HL-60/S4 (cell line): ENCODE data around the gene COBLL1.

Source experiments
- in situ Hi-C: fragments of 300-500 bp; cut with MboI; formaldehyde crosslinking; loops from 2 replicates; pipeline ENCODE4 v1.14.3; 2022; ENCODE audit warnings: low sequenced_read_pairs

COBLL1 gene

GRCh38 chr2:164821338-164821737 lies 20.3 kb downstream of the COBLL1 start:
- in situ Hi-C loops = no loop called here

DNA sequence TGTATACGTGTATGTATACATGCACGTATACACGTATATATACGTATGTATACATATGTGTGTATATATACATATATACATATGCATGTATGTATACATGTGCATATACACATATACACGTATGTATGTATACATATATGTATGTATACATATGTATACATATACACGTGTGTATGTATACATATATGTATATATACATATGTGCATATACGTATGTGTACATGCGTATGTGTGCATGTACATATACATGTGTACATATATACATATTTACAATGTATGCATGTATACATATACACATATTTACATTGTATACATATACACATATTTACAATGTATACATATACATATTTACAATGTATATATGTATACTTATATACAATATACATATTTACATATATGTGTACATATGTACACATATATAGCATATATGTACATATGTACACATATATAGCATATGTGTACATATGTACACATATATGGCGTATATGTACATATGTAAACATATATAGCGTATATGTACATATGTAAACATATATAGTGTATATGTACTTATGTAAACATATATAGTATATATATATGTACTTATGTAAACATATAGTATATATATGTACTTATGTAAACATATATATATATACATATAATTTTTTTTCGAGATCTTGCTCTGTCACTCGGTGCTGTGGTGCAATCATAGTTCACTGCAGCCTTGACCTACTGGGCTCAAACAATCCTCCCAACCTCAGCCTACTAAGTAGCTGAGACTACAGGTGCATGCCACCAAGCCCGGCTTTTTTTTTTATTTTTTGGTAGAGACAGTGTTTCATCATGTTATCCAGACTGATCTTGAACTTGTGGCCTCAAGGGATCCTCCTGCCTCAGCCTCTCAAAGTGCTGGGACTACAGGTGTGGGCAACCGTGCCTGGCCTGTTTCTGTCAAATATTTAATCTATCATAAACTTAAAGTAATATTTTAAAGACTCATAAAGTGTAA lies 23.2 kb downstream of the COBLL1 start:
- in situ Hi-C loops = no loop called here

DNA sequence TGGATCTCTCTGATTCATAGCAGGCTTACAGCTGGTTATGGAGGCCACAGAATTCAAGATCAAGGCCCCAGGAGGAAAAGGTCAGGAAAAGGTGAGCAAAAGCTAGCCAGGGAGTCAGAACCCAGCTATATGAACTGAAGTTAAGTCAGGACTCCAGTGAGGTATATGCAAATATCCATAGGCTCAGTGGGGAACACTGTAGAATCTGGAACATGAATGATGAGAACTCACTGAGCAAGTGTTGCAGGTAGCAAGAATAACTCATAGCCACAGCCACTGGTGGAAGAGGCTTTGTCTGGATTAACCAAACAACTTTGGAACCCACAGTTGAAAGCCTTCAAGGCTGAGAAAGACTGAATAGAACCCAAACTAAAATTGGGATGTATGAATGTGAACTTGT lies 24.7 kb downstream of the COBLL1 start:
- in situ Hi-C loops = no loop called here

DNA sequence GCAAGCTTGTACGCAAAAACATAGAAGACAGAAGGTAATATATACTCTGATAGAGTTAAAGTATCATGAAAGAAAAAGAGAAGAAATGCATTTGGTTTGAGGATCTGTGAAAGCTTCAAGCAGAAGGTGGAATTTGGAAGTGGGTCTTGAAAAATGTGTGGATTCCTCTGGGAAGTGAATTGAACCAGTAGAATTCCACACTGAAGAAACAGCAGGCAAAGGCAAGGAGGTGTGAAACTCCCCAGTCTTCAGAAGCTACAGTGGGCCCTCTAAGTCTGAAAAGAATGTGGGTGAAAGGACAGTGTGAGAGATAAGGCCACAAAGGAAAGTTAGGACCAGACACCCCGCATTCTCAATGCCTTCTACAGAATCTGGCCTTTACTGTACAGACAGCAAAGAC lies 25.6 kb downstream of the COBLL1 start:
- in situ Hi-C loops = no loop called here

DNA sequence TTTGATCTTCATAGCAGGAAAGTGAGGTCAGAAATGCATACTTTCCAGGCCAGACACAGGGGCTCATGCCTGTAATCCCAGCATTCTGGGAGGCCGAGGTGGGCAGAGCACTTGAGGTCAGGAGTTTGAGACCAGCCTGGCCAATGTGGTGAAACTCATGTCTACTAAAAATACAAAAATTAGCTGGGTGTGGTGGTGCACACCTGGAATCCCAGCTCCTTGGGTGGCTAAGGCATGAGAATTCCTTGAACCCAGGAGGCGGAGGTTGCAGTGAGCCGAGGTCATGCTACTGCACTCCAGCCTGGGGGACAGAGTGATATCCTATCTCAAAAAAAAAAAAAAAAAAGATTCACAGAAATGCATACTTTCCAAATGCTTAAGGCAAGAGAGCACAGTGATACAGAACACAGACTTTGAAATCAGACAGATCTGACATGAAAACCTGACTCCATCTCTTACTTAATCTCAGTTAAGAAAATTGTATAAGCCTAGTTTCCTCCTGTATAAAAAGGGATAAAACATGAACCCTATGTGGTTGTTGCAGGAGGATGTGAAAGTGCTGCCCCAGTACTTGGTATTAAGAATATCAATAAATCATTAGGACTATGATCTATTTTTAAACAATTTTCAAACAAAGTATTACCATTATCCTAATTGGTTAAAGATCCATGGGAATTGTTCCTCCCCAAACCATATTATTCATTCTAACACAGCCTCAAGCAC lies 26.4 kb downstream of the COBLL1 start:
- in situ Hi-C loops = no loop called here

- in situ Hi-C loops = no loop called here
Observed at GRCh38 chr2:164813535-164813934, 28.1 kb downstream of the COBLL1 start.

GRCh38 chr2:164812378-164812777 lies 29.2 kb downstream of the COBLL1 start:
- in situ Hi-C loops = no loop called here

DNA sequence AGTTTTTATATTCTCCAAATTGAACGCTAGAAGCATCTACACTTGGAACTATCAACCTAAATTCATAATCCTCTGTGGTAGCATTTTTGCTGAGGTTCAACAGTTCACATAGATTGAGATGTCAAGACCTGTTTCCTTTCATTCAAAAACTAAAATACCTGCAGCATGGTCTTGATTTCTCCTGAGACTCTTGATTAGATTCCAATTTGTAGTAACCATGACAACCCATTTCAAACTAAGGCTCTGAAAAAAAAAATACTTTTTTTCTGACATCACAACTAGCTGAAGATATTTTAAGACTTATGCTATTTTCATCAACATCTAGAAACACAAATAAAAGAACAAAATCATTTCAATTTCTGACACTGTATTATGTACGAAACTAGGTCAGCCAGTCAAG lies 29.8 kb downstream of the COBLL1 start:
- in situ Hi-C loops = no loop called here

- in situ Hi-C loops = no loop called here
Observed at GRCh38 chr2:164810843-164811242, 30.8 kb downstream of the COBLL1 start.

GRCh38 chr2:164808776-164809175 lies 32.8 kb downstream of the COBLL1 start:
- in situ Hi-C loops = no loop called here

- in situ Hi-C loops = no loop called here
Observed at GRCh38 chr2:164803776-164804466, 37.7 kb downstream of the COBLL1 start.

- in situ Hi-C loops = no loop called here
Observed at GRCh38 chr2:164802095-164802707, 39.4 kb downstream of the COBLL1 start.

GRCh38 chr2:164800572-164800971 lies 41.1 kb downstream of the COBLL1 start:
- in situ Hi-C loops = no loop called here

DNA sequence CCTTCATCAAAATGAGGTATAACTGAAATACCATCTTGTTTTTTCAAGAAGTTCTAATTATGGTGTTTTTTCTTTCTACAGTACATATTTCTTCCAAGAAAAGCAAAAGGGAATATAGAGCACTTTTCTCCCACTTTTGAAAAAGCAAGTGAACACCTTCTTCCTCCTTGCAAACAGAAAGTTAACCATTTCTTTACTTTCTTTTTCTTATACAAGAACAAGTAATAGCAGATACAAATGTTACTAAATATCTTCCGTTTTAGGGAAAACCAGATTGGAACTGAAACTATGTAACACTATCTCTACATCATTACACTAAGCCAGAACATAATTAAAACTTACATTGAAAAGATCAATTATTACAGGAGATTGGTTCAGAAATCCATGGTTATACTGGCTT lies 44.0 kb downstream of the COBLL1 start:
- in situ Hi-C loops = no loop called here

- in situ Hi-C loops = no loop called here
Observed at GRCh38 chr2:164796999-164797398, 44.6 kb downstream of the COBLL1 start.

GRCh38 chr2:164794432-164795231 lies 47.0 kb downstream of the COBLL1 start:
- in situ Hi-C loops = no loop called here

DNA sequence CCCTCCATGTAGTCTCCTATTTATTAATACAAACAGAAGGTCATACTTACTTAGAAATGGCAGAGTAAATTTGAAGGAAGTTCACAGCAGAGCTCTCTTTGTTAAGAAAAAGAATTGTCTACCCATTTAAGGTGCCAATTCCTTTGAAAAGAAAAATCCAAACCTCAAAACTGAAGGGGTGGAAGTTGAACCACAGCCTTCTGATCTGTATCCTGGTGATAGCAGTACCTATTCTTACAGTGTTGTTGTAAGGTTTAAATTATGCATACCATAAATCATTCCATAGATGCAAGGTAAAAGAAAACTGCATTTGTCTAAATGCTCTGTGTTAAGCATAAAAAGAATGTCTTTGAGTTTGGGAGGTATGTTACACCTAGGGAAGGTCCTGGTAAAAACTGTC lies 47.6 kb downstream of the COBLL1 start:
- in situ Hi-C loops = no loop called here

DNA sequence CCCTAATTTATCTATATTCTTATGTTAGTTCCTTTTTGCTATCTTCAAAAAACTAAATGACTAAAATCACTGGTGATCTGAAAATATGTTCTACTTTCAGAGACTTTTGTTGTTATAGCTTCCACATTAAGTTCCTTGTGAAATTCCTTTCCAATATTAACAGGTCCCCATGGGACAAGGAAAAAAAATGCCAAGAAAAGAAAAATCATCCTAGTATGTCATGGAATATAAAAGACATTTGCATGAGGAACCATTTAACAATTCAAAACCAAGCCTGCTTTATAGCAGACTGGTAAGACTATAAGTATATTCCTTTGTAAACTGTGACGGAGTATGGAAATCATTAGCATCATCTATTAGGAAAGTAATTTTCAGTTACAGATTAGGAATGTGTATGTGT lies 48.1 kb downstream of the COBLL1 start:
- in situ Hi-C loops = no loop called here

- in situ Hi-C loops = no loop called here
Observed at GRCh38 chr2:164792316-164793170, 49.1 kb downstream of the COBLL1 start.
